ENCODE results near the gene HECTD4. TPM values are rescaled to one million over a fixed set of nuclear protein-coding genes. Genes with fewer than 3 reads are reported as not detected.

Gene HECTD4
- total and polyA plus RNA-seq, 2 of the 4 experiments (the other 2 are of a cell fraction), result 12.9 to 13.0 TPM

DNA sequence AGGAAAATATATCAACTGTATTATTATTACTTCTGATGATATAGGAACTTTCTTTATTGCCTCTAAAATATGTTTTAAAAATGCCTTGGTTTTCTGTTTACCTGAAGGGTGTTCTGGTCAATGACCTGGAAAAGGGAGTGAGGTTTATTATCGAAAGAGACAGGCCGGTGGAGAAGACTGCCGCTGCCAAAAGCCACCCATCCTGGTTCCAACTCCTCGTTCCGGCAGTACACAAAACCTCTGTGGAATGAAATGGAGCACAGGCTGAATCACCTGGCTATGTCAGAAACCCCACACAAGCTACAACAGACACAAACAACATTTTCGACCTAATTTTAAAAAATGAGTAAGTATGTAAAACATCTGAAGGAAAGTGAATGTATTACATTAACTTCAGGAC is 73.6 kb downstream of the HECTD4 start:
- no peak overlapping the region for H3K14ac ChIP-seq (replicated peaks; ENCODE audit: low read depth, low read length)
- ATAC-seq (ENCODE audit: low read depth), result no peak
- H3K56ac ChIP-seq (ENCODE audit: extremely low read depth, insufficient read depth, low read length), result no peak overlapping the region
- H3K18ac ChIP-seq (ENCODE audit: low read depth, low read length), result no peak overlapping the region
- no peak overlapping the region for H4K8ac ChIP-seq (ENCODE audit: low read depth in 2 of 2, low read length in 2 of 2)
- no peak overlapping the region for H3K4me3 ChIP-seq (ENCODE audit: insufficient read depth, low read depth, low read length)
- no peaks in the 10 kb centered on the region for H3K9me3 ChIP-seq (ENCODE audit: control insufficient read depth, insufficient read depth, low read length)
- H4K91ac ChIP-seq (ENCODE audit: insufficient read depth, low read depth, low read length), result no peak overlapping the region
- H2BK15ac ChIP-seq (ENCODE audit: low read depth, low read length), result no peak overlapping the region
- H2BK20ac ChIP-seq (ENCODE audit: low read depth, low read length), result no peak overlapping the region
- CTCF ChIA-PET, result no interaction called here
- H3K9me1 ChIP-seq (ENCODE audit: insufficient read depth, low read length), result peaks cover 10% of the 10 kb centered on the region
- H3K23ac ChIP-seq (ENCODE audit: low read depth, low read length), result no peak overlapping the region
- no peak overlapping the region for H2BK5ac ChIP-seq (ENCODE audit: low read depth, low read length, poor library complexity, severe bottlenecking)
- intact Hi-C loops (cut with micrococcal nuclease) (no loop called here), in situ Hi-C loops (cut with MboI; ENCODE audit: low sequenced_read_pairs) (no loop called here), dilution Hi-C loops (cut with HindIII; ENCODE audit: low sequenced_read_pairs, unreplicated experiment) (no loop called here)
- no peak overlapping the region for H2AK5ac ChIP-seq (ENCODE audit: low read depth, low read length)
- H3K4ac ChIP-seq (ENCODE audit: low read depth, low read length), result no peak overlapping the region
- H3K9ac ChIP-seq (ENCODE audit: low read depth, low read length), result no peak overlapping the region
- H2AFZ ChIP-seq (replicated peaks; ENCODE audit: low read length, poor library complexity), result no peak overlapping the region
- no peak overlapping the region for H2BK120ac ChIP-seq (ENCODE audit: low read depth, low read length)
- peaks cover 7 to 24% of the 10 kb centered on the region in 2 experiments; a peak in 3 of 4 replicates for H3K79me1 ChIP-seq (ENCODE audit: low read depth in 1 of 2, low read length in 2 of 2)
- no peak overlapping the region for H3K4me2 ChIP-seq (ENCODE audit: low read depth, low read length)
- TF ChIP-seq SMC3 (IDR thresholded peaks at IDR 0.05; ENCODE audit: low read depth, low read length) (no peak), RCOR1 (IDR thresholded peaks at IDR 0.05; ENCODE audit: insufficient replicate concordance, low read length) (no peak), FOS (IDR thresholded peaks at IDR 0.05; ENCODE audit: low read depth, low read length) (no peak), NFE2L2 (IDR thresholded peaks at IDR 0.05; ENCODE audit: low read depth, low read length) (no peak), MAZ (IDR thresholded peaks at IDR 0.05; ENCODE audit: borderline replicate concordance, low read depth, low read length) (no peak), RFX5 (IDR thresholded peaks at IDR 0.05; ENCODE audit: low read depth, low read length) (no peak), MAFK (IDR thresholded peaks at IDR 0.05; ENCODE audit: low read depth, low read length) (no peak), MXI1 (IDR thresholded peaks at IDR 0.05; ENCODE audit: borderline replicate concordance, low read depth, low read length) (no peak)
- TF ChIP-seq, protein P1, sequence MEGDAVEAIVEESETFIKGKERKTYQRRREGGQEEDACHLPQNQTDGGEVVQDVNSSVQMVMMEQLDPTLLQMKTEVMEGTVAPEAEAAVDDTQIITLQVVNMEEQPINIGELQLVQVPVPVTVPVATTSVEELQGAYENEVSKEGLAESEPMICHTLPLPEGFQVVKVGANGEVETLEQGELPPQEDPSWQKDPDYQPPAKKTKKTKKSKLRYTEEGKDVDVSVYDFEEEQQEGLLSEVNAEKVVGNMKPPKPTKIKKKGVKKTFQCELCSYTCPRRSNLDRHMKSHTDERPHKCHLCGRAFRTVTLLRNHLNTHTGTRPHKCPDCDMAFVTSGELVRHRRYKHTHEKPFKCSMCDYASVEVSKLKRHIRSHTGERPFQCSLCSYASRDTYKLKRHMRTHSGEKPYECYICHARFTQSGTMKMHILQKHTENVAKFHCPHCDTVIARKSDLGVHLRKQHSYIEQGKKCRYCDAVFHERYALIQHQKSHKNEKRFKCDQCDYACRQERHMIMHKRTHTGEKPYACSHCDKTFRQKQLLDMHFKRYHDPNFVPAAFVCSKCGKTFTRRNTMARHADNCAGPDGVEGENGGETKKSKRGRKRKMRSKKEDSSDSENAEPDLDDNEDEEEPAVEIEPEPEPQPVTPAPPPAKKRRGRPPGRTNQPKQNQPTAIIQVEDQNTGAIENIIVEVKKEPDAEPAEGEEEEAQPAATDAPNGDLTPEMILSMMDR (conservative IDR thresholded peaks at IDR 0.05; ENCODE audit: low read depth, low read length), result no peak
- DNase-seq, result peak; percentile 30
- no peak overlapping the region for H3K27ac ChIP-seq (ENCODE audit: insufficient read depth, low read length)
- no peaks in the 10 kb centered on the region for H3K27me3 ChIP-seq (ENCODE audit: control insufficient read depth, insufficient read depth, low read length)
- no peak overlapping the region for H2AK9ac ChIP-seq (replicated peaks; ENCODE audit: low read depth, low read length, poor library complexity)
- no peak overlapping the region for H4K5ac ChIP-seq (ENCODE audit: low read depth, low read length)
- peaks cover 2% of the 10 kb centered on the region; the same call in 1 of the 2 replicates for H3K4me1 ChIP-seq (ENCODE audit: control insufficient read depth, insufficient read depth, low read length)
- WGBS, 2 experiments (ENCODE audit: extremely low coverage in 2 of 2, insufficient read length in 1 of 2), result no CpG with 5 or more reads among the region's 6 CpGs
- POLR2A ChIA-PET (ENCODE audit: unreplicated experiment), result no interaction called here
- H4K20me1 ChIP-seq (ENCODE audit: insufficient read depth, low read length), result no peaks in the 10 kb centered on the region
- BruUV-seq (replicated peaks), result no TSS peak
- H3K36me3 ChIP-seq (ENCODE audit: control insufficient read depth, insufficient read depth, low read length), result peaks cover 6% of the 10 kb centered on the region; the same call in 1 of the 2 replicates

Data from IMR-90 (cell line).